Measurements from ENCODE around the gene ADK. TPM values are rescaled to one million over a fixed set of nuclear protein-coding genes. Genes with fewer than 3 reads are reported as not detected.

The ADK gene
- total RNA-seq, 3 donors from 2014 or later: 13.8 to 24.0 (median 22.9) TPM

GRCh38 chr10:74662635-74663034, 511.6 kb downstream of the ADK start:
- DNase-seq: no peak
- H3K4me3 ChIP-seq: no peak overlapping the region
- no peak for TF ChIP-seq CTCF (IDR thresholded peaks at IDR 0.05)
- intact Hi-C loops (cut with DNase I, micrococcal nuclease): no loop called here
- no peaks in the 10 kb centered on the region for H3K9me3 ChIP-seq
- ATAC-seq: no peak
- H3K36me3 ChIP-seq (ENCODE audit: low read depth): no peaks in the 10 kb centered on the region
- no peaks in the 10 kb centered on the region for H3K4me1 ChIP-seq (ENCODE audit: low read depth)

- TF ChIP-seq CTCF (IDR thresholded peaks at IDR 0.05): no peak
- Histone ChIP-seq H3K9me3 (no peaks in the 10 kb centered on the region), H3K4me1 (ENCODE audit: low read depth) (no peaks in the 10 kb centered on the region), H3K4me3 (no peak overlapping the region), H3K36me3 (ENCODE audit: low read depth) (no peaks in the 10 kb centered on the region)
- no peak for ATAC-seq
- intact Hi-C loops (cut with DNase I, micrococcal nuclease): no loop called here
- no peak for DNase-seq
Observed at GRCh38 chr10:74669210-74669609, 518.2 kb downstream of the ADK start.

DNA sequence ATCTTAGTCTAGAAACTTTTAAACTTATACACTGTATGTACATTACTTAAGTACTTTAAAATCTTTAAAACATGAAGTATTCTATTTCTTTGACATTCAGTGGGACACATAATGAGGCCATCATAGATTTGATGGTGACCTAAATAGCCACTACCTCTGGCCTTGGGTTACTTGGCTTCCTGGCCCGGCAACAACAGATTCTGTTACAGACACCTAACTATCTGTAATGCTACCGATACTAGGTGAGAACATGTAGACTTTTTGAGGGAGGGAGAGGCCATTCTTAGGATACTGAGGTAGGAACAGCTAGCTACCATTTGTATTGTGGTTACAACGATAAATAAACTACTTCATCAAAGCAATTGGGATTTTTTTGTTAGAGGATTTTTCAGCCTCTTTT, 520.7 kb downstream of the ADK start:
- intact Hi-C loops (cut with DNase I, micrococcal nuclease): no loop called here
- DNase-seq (no peak), ATAC-seq (no peak)
- H3K9me3 ChIP-seq: no peaks in the 10 kb centered on the region
- no peak overlapping the region for H3K4me3 ChIP-seq
- no peaks in the 10 kb centered on the region for H3K36me3 ChIP-seq (ENCODE audit: low read depth)
- H3K4me1 ChIP-seq (ENCODE audit: low read depth): no peaks in the 10 kb centered on the region
- no peak for TF ChIP-seq CTCF (IDR thresholded peaks at IDR 0.05)

- TF ChIP-seq CTCF (IDR thresholded peaks at IDR 0.05): no peak
- H3K36me3 ChIP-seq (ENCODE audit: low read depth): no peaks in the 10 kb centered on the region
- H3K9me3 ChIP-seq: no peaks in the 10 kb centered on the region
- ATAC-seq (no peak), DNase-seq (no peak)
- H3K4me3 ChIP-seq: no peak overlapping the region
- no peaks in the 10 kb centered on the region for H3K4me1 ChIP-seq (ENCODE audit: low read depth)
- intact Hi-C loops (cut with DNase I, micrococcal nuclease): no loop called here
Observed at GRCh38 chr10:74672430-74673165, 521.6 kb downstream of the ADK start.

GRCh38 chr10:74674927-74675326, 523.9 kb downstream of the ADK start:
- intact Hi-C loops (cut with DNase I, micrococcal nuclease): no loop called here
- H3K4me3 ChIP-seq: no peak overlapping the region
- H3K9me3 ChIP-seq: no peaks in the 10 kb centered on the region
- no peaks in the 10 kb centered on the region for H3K4me1 ChIP-seq (ENCODE audit: low read depth)
- no peak for TF ChIP-seq CTCF (IDR thresholded peaks at IDR 0.05)
- no peak for ATAC-seq
- no peak for DNase-seq
- no peaks in the 10 kb centered on the region for H3K36me3 ChIP-seq (ENCODE audit: low read depth)

- ATAC-seq (no peak), DNase-seq (no peak)
- Histone ChIP-seq H3K36me3 (ENCODE audit: low read depth) (no peaks in the 10 kb centered on the region), H3K4me1 (ENCODE audit: low read depth) (no peaks in the 10 kb centered on the region), H3K4me3 (no peak overlapping the region), H3K9me3 (no peaks in the 10 kb centered on the region)
- intact Hi-C loops (cut with DNase I, micrococcal nuclease): no loop called here
- no peak for TF ChIP-seq CTCF (IDR thresholded peaks at IDR 0.05)
Observed at GRCh38 chr10:74675484-74675883, 524.5 kb downstream of the ADK start.
